ENCODE measurements around the gene RAB4B.
A peak's percentile ranks its signal among the peaks of the same experiment; 100 is the strongest.
"Not testable (repeated sequence)": the region's sequence is repeated elsewhere in the genome, so short reads cannot be mapped to it uniquely, and the experiment has no call there.

The RAB4B gene

GRCh38 chr19:40750874-40751537 lies 27.0 kb upstream of the RAB4B start, which contains the start of gene SNRPA:
SNRPA (plus strand) TSS chr19:40751203; CDS start chr19:40751409, 206 bp downstream.
- DNase-seq: peak; percentile 97

- DNase-seq: no peak
These were observed 25.7 kb upstream of the RAB4B start for GRCh38 chr19:40752257-40752781.

- peak; percentile 47 for DNase-seq
These were observed 23.3 kb upstream of the RAB4B start for GRCh38 chr19:40754611-40755247.

- no peak for DNase-seq
These were observed 22.8 kb upstream of the RAB4B start for GRCh38 chr19:40755248-40755624.

GRCh38 chr19:40755791-40756190 lies 22.3 kb upstream of the RAB4B start:
- DNase-seq: no peak

DNA sequence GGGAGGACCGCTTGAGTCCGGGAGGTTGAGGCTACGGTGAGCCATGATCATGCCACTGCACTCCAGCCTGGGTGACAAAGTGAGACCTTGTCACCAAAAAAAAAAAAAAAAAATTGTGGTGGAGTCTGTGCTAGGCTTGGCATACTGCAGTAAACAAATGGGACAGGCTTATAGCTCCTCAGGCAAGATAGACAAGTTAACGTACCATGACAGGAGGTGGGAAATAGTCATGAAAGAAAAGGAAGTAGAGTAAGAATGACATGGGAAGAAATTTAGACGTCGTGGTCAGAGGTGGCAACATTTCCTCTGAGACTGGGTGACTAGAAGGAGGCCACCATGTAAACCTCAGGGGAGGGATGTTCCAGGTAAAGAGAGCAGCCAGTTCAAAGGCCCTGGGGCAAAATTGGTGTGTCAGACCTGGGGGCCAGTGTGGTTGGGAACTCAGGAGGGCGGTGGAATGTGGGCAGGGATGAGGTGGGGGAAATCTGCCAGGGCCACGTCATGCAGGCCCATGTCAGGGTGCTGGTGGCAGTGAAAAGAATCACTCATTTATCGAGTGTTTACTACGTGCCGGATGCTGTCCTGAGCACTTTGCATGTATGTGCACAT lies 21.4 kb upstream of the RAB4B start:
- DNase-seq: peak; percentile 36

DNA sequence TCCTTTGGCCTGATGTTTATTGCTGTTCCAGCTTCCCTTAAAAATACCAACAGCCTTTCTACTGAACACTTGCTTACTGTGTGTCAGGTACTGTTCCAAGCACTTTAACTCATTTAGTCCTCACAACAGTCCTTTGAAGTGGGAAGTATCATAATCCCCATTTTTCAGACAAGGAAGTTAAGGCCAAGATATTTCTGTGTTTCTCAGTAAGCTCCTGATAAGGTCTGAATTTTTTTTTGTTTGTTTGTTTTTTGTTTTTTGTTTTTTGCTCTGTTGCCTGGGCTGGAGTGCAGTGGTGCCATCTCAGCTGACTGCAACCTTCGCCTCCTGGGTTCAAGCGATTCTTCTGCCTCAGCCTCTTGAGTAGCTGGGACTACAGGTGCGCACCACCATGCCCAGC lies 19.6 kb upstream of the RAB4B start:
- DNase-seq: no peak

DNA sequence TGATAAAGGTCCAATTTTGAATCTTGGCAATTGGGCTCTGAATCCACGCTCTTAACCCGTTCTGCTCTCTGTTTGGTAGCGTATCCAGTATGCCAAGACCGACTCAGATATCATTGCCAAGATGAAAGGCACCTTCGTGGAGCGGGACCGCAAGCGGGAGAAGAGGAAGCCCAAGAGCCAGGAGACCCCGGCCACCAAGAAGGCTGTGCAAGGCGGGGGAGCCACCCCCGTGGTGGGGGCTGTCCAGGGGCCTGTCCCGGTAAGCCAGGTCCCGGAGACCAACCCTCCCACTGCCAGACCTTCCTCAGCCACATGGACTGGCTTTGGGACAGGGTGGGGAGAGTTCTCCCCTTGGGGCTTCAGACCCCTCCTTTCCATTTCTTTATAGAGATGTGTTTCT lies 18.7 kb upstream of the RAB4B start:
- no peak for DNase-seq

DNA sequence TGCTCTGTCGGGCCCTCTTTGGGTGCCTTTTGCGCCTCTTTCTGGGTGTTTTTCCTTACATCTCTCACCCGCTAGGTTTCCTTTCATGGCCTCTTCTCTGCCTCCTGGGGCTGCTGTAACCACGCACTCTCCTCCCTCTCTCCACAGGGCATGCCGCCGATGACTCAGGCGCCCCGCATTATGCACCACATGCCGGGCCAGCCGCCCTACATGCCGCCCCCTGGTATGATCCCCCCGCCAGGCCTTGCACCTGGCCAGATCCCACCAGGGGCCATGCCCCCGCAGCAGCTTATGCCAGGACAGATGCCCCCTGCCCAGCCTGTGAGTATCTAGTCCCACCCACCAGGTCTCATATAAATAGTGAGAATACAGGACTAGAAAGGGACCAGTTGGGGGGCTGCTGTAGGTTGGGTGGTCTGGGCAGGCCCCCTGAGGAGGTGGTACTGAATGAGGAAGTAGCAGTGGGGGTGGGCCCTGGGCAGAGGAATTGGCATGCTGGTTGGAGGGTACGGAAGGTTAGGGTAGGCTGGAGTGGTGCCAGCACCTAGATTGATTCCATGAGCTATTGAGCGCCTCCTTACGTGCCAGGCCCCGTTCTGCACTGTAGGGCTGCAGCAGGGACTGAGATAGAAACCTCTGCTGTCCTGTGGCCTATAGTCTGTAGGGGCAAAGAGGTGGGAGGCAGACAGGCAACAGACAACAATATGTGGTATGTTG lies 15.1 kb upstream of the RAB4B start:
- no peak for DNase-seq

DNA sequence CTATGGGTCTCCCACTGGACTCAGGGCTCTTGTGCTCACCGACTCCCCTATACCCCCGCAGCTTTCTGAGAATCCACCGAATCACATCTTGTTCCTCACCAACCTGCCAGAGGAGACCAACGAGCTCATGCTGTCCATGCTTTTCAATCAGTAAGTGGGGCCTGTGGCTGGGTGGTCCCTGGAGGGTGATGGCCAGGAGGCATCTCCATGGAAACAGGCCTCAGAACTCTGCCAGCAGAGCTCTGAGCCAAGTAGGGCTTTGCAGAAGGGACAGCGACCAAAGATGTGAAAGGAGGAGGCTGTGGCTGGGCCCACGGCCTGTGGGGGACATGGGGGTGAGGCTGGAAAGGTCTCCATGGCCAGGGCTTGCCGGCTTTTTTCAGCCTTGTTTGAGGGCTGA lies 14.5 kb upstream of the RAB4B start:
- no peak for DNase-seq

- no peak for DNase-seq
These were observed 14.1 kb upstream of the RAB4B start for GRCh38 chr19:40763963-40764362.

GRCh38 chr19:40766385-40766784 lies 11.7 kb upstream of the RAB4B start:
- DNase-seq: not testable (repeated sequence)

DNA sequence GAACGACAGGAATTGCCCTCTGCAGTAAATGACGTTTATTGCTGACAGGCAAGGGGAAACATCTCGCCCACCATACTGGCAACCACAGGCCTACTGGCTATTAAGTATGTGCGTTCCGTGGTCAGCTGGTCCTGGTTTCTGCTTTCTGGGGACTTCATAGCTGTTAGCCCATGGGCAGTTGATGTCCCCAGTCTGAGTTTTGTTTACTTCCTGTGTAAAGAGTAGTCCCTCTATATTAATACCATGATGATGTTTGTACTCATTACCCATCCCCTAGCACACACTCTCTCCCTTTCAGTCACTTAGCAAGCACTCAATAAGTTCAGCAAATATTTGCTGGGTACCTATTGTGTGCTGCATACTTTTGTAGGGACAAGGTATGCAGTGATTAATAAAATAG lies 9.2 kb upstream of the RAB4B start:
- no peak for DNase-seq

DNA sequence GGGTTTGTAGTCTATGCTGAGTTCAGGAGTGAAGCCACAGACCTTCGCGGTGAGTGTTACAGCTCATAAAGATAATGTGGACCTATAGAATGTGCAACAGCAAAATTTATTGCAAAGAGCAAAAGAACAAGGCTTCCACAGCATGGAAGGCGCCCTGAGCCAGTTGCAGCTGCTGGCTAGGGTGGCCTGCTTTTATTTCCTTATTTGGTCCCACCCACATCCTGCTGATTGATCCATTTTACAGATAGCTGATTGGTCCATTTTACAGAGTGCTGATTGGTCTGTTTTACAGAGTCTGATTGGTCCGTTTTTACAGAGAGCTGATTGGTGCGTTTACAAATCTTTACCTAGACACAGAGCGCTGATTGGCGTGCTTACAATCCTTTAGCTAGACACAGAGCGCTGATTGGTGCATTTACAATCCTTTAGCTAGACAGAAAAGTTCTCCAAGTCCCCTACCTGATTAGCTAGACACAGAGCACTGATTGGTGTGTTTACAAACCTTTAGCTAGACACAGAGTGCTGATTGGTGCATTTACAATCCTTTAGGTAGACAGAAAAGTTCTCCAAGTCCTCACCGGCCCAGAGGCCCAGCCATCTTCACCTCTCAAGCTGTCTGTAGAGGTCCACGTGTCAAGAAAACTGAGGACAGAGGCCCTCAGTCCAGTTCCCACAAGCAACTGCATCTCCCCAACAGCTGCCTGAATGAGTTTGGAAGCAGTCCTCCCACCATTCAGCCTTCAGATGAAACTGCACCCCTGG lies 6.8 kb upstream of the RAB4B start:
- DNase-seq: peak; percentile 61

DNA sequence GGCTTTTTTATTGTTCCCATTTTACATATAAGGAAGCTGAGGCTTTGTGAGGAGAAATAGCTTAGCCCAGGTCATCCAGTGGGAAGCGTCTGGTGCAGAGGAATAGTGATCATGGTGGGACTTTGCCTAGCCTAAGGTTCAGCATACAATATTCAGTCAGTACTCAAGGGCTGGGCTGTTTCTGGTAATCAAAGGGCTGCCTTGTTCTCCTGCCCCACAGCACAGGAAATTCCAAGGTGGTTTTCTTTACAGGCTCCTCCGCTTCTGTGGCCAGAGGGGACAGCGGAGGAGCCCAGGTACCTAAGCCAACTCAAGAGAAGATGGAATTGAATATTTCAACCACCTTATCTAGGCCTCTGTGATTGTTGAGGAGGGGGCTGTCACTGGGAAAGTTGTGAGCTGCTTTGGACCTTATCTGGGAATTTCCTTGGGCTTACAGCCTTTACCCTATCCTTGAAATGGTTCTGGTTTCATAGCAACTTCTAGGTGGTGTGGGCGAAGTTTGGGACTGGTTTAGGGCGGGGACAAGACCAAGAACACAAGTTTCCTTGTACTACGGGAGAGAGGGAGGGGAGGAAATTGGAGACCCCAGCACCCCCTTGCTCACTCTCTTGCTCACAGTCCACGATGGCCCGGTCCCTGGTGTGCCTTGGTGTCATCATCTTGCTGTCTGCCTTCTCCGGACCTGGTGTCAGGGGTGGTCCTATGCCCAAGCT lies 3.0 kb upstream of the RAB4B start, which contains the start of gene MIA:
Gene MIA (plus strand): TSS at position 606 of the 716 bp plus-strand sequence. CDS start 22 bp downstream, at position 628.
- no peak for DNase-seq

DNA sequence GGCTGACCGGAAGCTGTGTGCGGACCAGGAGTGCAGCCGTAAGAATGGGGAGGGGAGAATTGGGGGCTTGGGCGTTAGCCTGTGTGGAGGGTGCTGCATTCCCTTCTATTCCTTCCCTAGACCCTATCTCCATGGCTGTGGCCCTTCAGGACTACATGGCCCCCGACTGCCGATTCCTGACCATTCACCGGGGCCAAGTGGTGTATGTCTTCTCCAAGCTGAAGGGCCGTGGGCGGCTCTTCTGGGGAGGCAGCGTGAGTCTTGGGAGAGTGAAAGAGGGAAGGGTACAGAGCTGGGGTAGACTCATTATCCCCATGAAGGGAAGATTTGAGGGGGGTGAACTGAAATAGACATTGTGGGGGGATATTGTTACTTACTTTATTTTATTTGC lies 2.4 kb upstream of the RAB4B start:
- no peak for DNase-seq

DNA sequence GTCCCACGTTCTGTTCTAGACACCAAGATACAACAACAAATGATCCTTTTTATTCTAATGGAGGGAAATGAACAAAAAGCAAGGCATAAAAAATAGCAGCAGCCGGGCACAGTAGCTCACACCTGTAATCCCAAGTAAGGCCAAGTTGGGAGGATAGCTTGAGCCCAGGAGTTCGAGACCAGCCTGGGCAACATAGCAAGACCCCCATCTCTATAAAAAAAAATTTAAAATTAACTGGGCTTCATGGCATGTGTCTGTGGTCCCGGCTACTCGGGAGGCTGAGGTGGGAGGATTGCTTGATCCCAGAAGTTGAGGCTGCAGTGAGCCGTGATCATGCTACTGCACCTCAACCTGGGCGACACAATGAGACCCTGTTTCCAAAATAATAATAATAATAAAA lies 1.7 kb upstream of the RAB4B start:
- DNase-seq: no peak

GRCh38 chr19:40776932-40777644 lies 959 bp upstream of the RAB4B start:
- DNase-seq: peak; percentile 96

DNA sequence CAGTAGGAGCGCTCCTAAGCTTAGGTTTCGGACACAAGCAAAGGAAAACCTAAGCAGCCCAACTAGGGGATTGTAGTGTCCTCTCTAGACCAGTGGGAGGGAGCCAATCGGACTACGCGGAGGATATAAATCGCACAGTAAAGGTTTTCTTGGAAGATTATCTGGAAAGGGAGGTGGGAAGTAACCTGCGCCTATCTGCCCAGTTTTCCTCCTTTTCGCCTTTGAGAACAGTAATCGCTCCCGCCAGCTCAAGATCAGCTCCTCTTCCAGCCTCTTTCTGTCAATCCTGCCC lies 456 bp upstream of the RAB4B start:
- DNase-seq: no peak

GRCh38 chr19:40778706-40779284 lies 748 bp downstream of the RAB4B start:
- DNase-seq: no peak

DNA sequence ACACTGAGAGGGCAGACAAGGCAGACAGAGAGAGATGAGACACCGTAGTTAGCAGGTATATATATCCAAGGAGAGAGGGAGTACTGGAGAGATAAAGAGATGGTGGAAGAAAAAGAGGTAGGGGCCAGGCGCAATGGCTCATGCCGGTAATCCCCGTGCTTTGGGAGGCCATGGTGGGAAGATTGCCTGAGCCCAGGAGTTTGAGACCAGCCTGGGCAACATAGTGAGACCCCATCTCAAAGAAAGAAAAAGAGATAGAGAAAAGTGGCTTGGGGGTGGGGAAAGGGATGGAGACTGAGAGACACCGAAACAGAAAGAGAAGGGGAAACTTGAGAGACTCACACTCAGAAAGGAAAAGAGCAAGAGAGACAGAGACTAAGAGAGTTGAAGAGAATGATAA lies 2.5 kb downstream of the RAB4B start:
- DNase-seq: no peak

All from CD4-positive, alpha-beta T cell treated with Interleukin-17A for 1 hour (primary cell).